SK-N-SH (cell line): ENCODE results near the gene TXNRD1. TPM values are rescaled to one million over a fixed set of nuclear protein-coding genes. Genes with fewer than 3 reads are reported as not detected.
A peak's percentile ranks its signal among the peaks of the same experiment; 100 is the strongest.

Source experiments
- CTCF ChIA-PET: fragments of 300-600, 350-600 bp; formaldehyde crosslinking; extraction: SDS; loops from one replicate; lab custom pipeline; 2021; lab: Yijun Ruan, JAX
- POLR2A ChIA-PET: fragments of 350-600 bp; sonication (Branson Sonifier 250); formaldehyde crosslinking; extraction: SDS; loops from one replicate; lab custom pipeline; 2020; ENCODE audit warnings: antibody characterized with exemption, inconsistent platforms; lab: Yijun Ruan, JAX
- DNase-seq: peaks from one replicate; pipeline ENCODE4 v3.0.0; 2012
- H2AFZ ChIP-seq: fragments of 200-600 bp; sonication (generic); 2 replicates; pipeline ENCODE4 v1.8.1; 2016; ENCODE audit warnings: antibody characterized with exemption, mild to moderate bottlenecking, low read depth
- H3F3A ChIP-seq: fragments of 200-600 bp; sonication (generic); replicated peaks from 2 replicates; pipeline ENCODE3; 2016; ENCODE audit warnings: antibody characterized with exemption, mild to moderate bottlenecking; ENCODE audit not compliant: insufficient read depth
- H3K27ac ChIP-seq, 2 experiments: fragments of 200-500 bp in 1 of 2; fragments of 200-600 bp in 1 of 2; sonication (Bioruptor generic) in 1 of 2; sonication (generic), shearing (Covaris generic) in 1 of 2; 2 replicates each; pipeline versions ENCODE4 v1.5.1 to v1.6.1; 2014 to 2016; ENCODE audit warnings: low read depth in 2 of 2, inconsistent platforms in 1 of 2, low read length in 1 of 2, mild to moderate bottlenecking in 1 of 2, mixed read lengths in 1 of 2
- H3K27me3 ChIP-seq: fragments of 200-600 bp; sonication (generic), shearing (Covaris generic); 2 replicates; pipeline ENCODE4 v1.6.1; 2016; ENCODE audit warnings: mixed run types; ENCODE audit not compliant: insufficient read depth
- H3K36me3 ChIP-seq, 2 experiments: fragments of 200-500 bp in 1 of 2; fragments of 200-600 bp in 1 of 2; sonication (Bioruptor generic) in 1 of 2; sonication (generic) in 1 of 2; replicated peaks in 1 of 2; 2 replicates each; pipeline versions ENCODE3 to v1.5.1; 2014 to 2016; ENCODE audit warnings: low read length in 1 of 2, mild to moderate bottlenecking in 1 of 2; ENCODE audit not compliant: insufficient read depth in 2 of 2, control insufficient read depth in 1 of 2
- H3K4me1 ChIP-seq, 2 experiments: fragments of 200-500 bp in 1 of 2; fragments of 200-600 bp in 1 of 2; sonication (Bioruptor generic) in 1 of 2; sonication (generic), shearing (Covaris generic) in 1 of 2; 2 replicates each; pipeline versions ENCODE4 v1.5.1 to v1.6.1; 2014 to 2016; ENCODE audit warnings: low read depth in 1 of 2, low read length in 1 of 2, mixed run types in 1 of 2; ENCODE audit not compliant: insufficient read depth in 2 of 2, control insufficient read depth in 1 of 2
- H3K4me2 ChIP-seq: fragments of 200-600 bp; sonication (generic), shearing (Covaris generic); 2 replicates; pipeline ENCODE4 v1.6.1; 2017; ENCODE audit warnings: mixed run types
- H3K4me3 ChIP-seq, 2 experiments: fragments of 200-500 bp in 1 of 2; fragments of 200-600 bp in 1 of 2; sonication (Bioruptor generic) in 1 of 2; sonication (generic), shearing (Covaris generic) in 1 of 2; 2 replicates each; pipeline versions ENCODE4 v1.5.1 to v1.8.1; 2014 to 2016; ENCODE audit warnings: low read depth in 2 of 2, inconsistent platforms in 1 of 2, low read length in 1 of 2, mild to moderate bottlenecking in 1 of 2, mixed read lengths in 1 of 2, moderate library complexity in 1 of 2
- H3K79me2 ChIP-seq: fragments of 200-600 bp; sonication (generic); 2 replicates; pipeline ENCODE4 v1.8.1; 2017; ENCODE audit warnings: mild to moderate bottlenecking; ENCODE audit not compliant: insufficient read depth
- H3K9ac ChIP-seq: fragments of 200-600 bp; sonication (generic); 2 replicates; pipeline ENCODE4 v1.6.1; 2017; ENCODE audit warnings: mixed run types
- H3K9me2 ChIP-seq: fragments of 200-600 bp; sonication (generic); 2 replicates; pipeline ENCODE4 v1.6.1; 2017; ENCODE audit warnings: mixed run types
- H3K9me3 ChIP-seq: fragments of 200-600 bp; sonication (generic); 2 replicates; pipeline ENCODE4 v1.6.1; 2017; ENCODE audit warnings: mixed run types, mild to moderate bottlenecking, moderate library complexity
- H4K20me1 ChIP-seq: fragments of 200-600 bp; sonication (generic); 2 replicates; pipeline ENCODE4 v1.6.1; 2017; ENCODE audit warnings: mild to moderate bottlenecking, mixed run types; ENCODE audit not compliant: insufficient read depth
- ELF1 ChIP-seq: IDR thresholded peaks from 2 replicates; pipeline ENCODE4 v1.4.0; 2012
- EP300 ChIP-seq, 2 experiments: IDR thresholded peaks; 2 replicates each; pipeline versions ENCODE4 v1.4.0 to v1.6.1; 2012; ENCODE audit warnings: borderline replicate concordance in 1 of 2, low read depth in 1 of 2, low read length in 1 of 2
- FOXJ3 ChIP-seq: sonication (generic); formaldehyde crosslinking; IDR thresholded peaks from 2 replicates; pipeline ENCODE4 v1.5.1; 2020; ENCODE audit warnings: mild to moderate bottlenecking, missing genetic modification reagents
- NFIC ChIP-seq: IDR thresholded peaks from 2 replicates; pipeline ENCODE4 v1.4.0; 2012; ENCODE audit warnings: borderline replicate concordance
- POLR2AphosphoS5 ChIP-seq: IDR thresholded peaks from 2 replicates; pipeline ENCODE4 v1.6.1; 2012; ENCODE audit warnings: low read depth, low read length
- RFX5 ChIP-seq: IDR thresholded peaks from 2 replicates; pipeline ENCODE4 v1.6.1; 2012; ENCODE audit warnings: mild to moderate bottlenecking, improper control_type of control experiment, low read length
- RXRA ChIP-seq: IDR thresholded peaks from 2 replicates; pipeline ENCODE4 v1.4.0; 2012; ENCODE audit warnings: low read depth, mild to moderate bottlenecking, borderline replicate concordance
- TCF12 ChIP-seq: IDR thresholded peaks from 2 replicates; pipeline ENCODE4 v1.4.0; 2012
- TEAD4 ChIP-seq: IDR thresholded peaks from 2 replicates; pipeline ENCODE4 v1.4.0; 2012; ENCODE audit warnings: mild to moderate bottlenecking, borderline replicate concordance; ENCODE audit not compliant: insufficient read depth
- YY1 ChIP-seq: IDR thresholded peaks from 2 replicates; pipeline ENCODE4 v1.4.0; 2012; ENCODE audit warnings: low read depth, mild to moderate bottlenecking
- WGBS: methylation state at CpG from one replicate; pipeline ENCODE4 v1.1.6; 2017; ENCODE audit warnings: low lambda C conversion rate; 5-methylcytosine and 5-hydroxymethylcytosine counted together
- polyA plus RNA-seq, 3 experiments: library from polyadenylated mRNA; depleted of rRNA; stranded (reverse); fragments of >200 nt; gene quantifications; 2 replicates each; pipeline ENCODE4 v1.2.3, GENCODE V29; 2012
- TF ChIP-seq, protein P1 (sequence below): IDR thresholded peaks from 2 replicates; pipeline ENCODE4 v1.6.1; 2012; ENCODE audit warnings: mild to moderate bottlenecking, low read depth, low read length, moderate library complexity
- TF ChIP-seq, protein P2 (sequence below): fragments of 150-350 bp; IDR thresholded peaks from 2 replicates; pipeline ENCODE4 v1.6.1; 2017; ENCODE audit warnings: antibody characterized with exemption, low read length, low read depth, borderline replicate concordance

TXNRD1 gene
- polyA plus RNA-seq, 1 of the 3 experiments (the other 2 are of a cell fraction), result 143 TPM

DNA sequence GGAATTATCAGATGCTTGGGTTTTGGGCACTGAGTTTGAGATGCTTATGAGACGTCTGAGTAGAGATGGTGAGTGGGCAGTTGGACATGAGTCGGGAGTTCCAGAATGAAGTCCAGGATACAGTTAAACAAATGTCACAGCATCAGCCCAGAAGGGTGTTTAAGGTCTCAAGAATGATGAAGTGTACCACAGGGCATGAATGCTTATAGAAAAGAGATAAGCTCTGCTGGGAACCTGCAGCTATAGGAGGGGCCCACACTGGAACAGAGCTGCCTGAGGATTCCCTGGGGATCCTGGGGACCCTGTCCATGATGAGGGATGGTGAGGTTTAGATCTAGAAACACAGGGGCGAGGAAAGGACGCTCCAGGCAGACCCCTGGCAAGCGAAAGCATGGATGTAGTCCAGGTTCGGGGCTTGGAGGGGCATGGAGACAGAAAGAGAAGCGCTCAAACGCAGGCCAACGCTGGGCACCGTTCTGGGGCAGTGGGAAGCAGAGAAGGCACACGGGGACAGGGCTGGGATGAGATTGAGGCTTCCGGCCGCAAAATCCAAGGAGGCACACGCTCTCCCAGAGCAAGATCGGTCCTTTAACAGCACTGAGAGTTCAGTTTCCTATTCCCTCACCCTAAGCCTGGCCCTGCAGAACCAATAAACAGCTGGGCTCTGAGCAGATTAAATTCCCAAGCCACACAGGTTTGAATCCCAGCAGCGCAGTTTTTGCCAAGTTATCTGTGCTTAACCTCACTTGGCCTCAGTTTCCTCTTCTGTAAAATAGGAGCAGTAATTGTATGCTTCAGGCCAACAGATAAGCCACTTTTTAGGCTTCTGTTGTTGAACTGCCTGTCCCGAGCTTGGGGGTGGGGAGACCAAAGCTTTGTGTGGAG lies 140.9 kb downstream of the TXNRD1 start:
- peaks cover 3% of the 10 kb centered on the region; the same call in 1 of the 2 replicates for H4K20me1 ChIP-seq
- no peaks in the 10 kb centered on the region for H3K4me1 ChIP-seq
- ChIA-PET POLR2A (no interaction called here), CTCF (no interaction called here)
- H3K9me3 ChIP-seq, result no peaks in the 10 kb centered on the region
- H3K9me2 ChIP-seq, result no peaks in the 10 kb centered on the region
- no peak overlapping the region for H3K27ac ChIP-seq
- peak; percentile 29; the same call in 1 of the 2 replicates for TF ChIP-seq POLR2AphosphoS5
- no peak for TF ChIP-seq NFIC
- TF ChIP-seq, protein P1, sequence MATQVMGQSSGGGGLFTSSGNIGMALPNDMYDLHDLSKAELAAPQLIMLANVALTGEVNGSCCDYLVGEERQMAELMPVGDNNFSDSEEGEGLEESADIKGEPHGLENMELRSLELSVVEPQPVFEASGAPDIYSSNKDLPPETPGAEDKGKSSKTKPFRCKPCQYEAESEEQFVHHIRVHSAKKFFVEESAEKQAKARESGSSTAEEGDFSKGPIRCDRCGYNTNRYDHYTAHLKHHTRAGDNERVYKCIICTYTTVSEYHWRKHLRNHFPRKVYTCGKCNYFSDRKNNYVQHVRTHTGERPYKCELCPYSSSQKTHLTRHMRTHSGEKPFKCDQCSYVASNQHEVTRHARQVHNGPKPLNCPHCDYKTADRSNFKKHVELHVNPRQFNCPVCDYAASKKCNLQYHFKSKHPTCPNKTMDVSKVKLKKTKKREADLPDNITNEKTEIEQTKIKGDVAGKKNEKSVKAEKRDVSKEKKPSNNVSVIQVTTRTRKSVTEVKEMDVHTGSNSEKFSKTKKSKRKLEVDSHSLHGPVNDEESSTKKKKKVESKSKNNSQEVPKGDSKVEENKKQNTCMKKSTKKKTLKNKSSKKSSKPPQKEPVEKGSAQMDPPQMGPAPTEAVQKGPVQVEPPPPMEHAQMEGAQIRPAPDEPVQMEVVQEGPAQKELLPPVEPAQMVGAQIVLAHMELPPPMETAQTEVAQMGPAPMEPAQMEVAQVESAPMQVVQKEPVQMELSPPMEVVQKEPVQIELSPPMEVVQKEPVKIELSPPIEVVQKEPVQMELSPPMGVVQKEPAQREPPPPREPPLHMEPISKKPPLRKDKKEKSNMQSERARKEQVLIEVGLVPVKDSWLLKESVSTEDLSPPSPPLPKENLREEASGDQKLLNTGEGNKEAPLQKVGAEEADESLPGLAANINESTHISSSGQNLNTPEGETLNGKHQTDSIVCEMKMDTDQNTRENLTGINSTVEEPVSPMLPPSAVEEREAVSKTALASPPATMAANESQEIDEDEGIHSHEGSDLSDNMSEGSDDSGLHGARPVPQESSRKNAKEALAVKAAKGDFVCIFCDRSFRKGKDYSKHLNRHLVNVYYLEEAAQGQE, result no peak
- H3K9ac ChIP-seq, result no peak overlapping the region
- H3K27me3 ChIP-seq, result no peaks in the 10 kb centered on the region
- no peaks in the 10 kb centered on the region for H3K79me2 ChIP-seq
- H2AFZ ChIP-seq, result no peak overlapping the region
- no peak for DNase-seq
- H3F3A ChIP-seq, result peaks cover 7% of the 10 kb centered on the region
- peaks cover 17 to 25% of the 10 kb centered on the region in 2 experiments for H3K36me3 ChIP-seq
- no peak overlapping the region for H3K4me3 ChIP-seq
- H3K4me2 ChIP-seq, result no peak overlapping the region
- WGBS, result 86% methylated on average over 13 of the region's 17 CpGs

DNA sequence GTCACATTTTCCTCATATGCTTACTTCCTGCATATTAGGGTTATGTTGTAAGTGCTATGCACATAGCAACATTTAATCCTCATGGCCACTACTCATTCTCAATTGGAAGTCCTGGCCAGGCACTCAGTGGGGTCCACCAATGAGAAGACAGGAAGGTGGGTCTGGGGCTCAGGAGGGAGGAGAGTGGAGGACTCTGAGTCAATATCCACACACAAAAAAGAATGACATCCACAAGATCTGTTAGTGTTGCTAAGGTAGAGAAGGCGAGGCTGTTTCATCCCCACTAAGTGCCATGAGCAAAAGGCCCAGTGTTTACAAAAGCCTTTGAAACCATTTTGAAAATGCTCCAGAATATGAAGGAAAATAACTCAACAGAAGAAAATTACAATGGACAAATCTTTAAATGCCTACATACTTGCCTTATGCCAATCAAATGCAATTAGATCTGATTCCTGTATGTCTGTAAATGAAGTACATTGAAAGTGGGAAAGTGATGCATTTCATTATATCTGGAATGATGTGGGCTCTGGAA lies 141.9 kb downstream of the TXNRD1 start:
- Histone ChIP-seq H3K27me3 (no peaks in the 10 kb centered on the region), H3K4me3 (no peak overlapping the region), H4K20me1 (no peaks in the 10 kb centered on the region), H3K9me2 (no peaks in the 10 kb centered on the region), H3K36me3 (peaks cover 14 to 22% of the 10 kb centered on the region in 2 experiments), H3F3A (peaks cover 7% of the 10 kb centered on the region), H3K4me2 (no peak overlapping the region), H3K27ac (no peak overlapping the region), H3K9me3 (no peaks in the 10 kb centered on the region), H3K79me2 (no peaks in the 10 kb centered on the region), H2AFZ (no peak overlapping the region), H3K9ac (no peak overlapping the region), H3K4me1 (no peaks in the 10 kb centered on the region)
- TF ChIP-seq YY1 (no peak), RXRA (no peak), TCF12 (no peak), ELF1 (no peak), RFX5 (no peak), EP300 (IDR thresholded peaks at IDR 0.05; ENCODE audit: borderline replicate concordance in 1 of 2, low read depth in 1 of 2, low read length in 1 of 2) (no peak), TEAD4 (no peak), FOXJ3 (CRISPR knock-in tag) (no peak)
- TF ChIP-seq, protein P2, sequence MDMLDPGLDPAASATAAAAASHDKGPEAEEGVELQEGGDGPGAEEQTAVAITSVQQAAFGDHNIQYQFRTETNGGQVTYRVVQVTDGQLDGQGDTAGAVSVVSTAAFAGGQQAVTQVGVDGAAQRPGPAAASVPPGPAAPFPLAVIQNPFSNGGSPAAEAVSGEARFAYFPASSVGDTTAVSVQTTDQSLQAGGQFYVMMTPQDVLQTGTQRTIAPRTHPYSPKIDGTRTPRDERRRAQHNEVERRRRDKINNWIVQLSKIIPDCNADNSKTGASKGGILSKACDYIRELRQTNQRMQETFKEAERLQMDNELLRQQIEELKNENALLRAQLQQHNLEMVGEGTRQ, result no peak
- 95% methylated on average over 1 of the region's 1 CpG for WGBS
- ChIA-PET POLR2A (no interaction called here), CTCF (interaction anchor here (1.9 to 2.0 kb wide), 2 partner anchors 16 to 157 kb away, joined by 9 to 13 read pairs; no protein-coding TSS in a partner anchor)
- DNase-seq, result no peak
